NCI-H1092 treated with DMSO at 0.1 percent for 48 hours (cell line): ENCODE measurements around the gene ORC2.
"Not testable (repeated sequence)": the region's sequence is repeated elsewhere in the genome, so short reads cannot be mapped to it uniquely, and the experiment has no call there.

Experiments
- DNase-seq: peaks from one replicate; lab custom pipeline; 2025; lab: John Stamatoyannopoulos, UW

ORC2 gene

GRCh38 chr2:200930947-200931626 lies 32.4 kb downstream of the ORC2 start:
- no peak for DNase-seq

- no peak for DNase-seq
Measured at GRCh38 chr2:200929334-200930249, 33.9 kb downstream of the ORC2 start.

GRCh38 chr2:200922439-200922838 lies 41.0 kb downstream of the ORC2 start:
- DNase-seq, result no peak

- DNase-seq, result no peak
Measured at GRCh38 chr2:200913654-200914053, 49.8 kb downstream of the ORC2 start.

- DNase-seq, result no peak
Measured at GRCh38 chr2:200909958-200910357, 53.5 kb downstream of the ORC2 start.

GRCh38 chr2:200905618-200906296 lies 57.7 kb downstream of the ORC2 start:
- peak; percentile 29 for DNase-seq

GRCh38 chr2:200901459-200902072 lies 61.9 kb downstream of the ORC2 start:
- DNase-seq, result peak; percentile 58

- DNase-seq, result no peak
Measured at GRCh38 chr2:200899482-200899881, 64.0 kb downstream of the ORC2 start.

- DNase-seq, result peak; percentile 93
Measured at GRCh38 chr2:200888704-200889625, 74.5 kb downstream of the ORC2 start, which contains the start of the genes NIF3L1 and PPIL3. TSS of gene NIF3L1 (plus strand) at chr2:200889371. CDS start at chr2:200891944, 2,573 bp downstream. TSS of gene PPIL3 (minus strand) at chr2:200889077. CDS start at chr2:200887615, 1,462 bp downstream.

- not testable (repeated sequence) for DNase-seq
Measured at GRCh38 chr2:200881715-200882249, 81.7 kb downstream of the ORC2 start.

GRCh38 chr2:200878289-200878880 lies 85.1 kb downstream of the ORC2 start:
- no peak for DNase-seq

- DNase-seq, result no peak
Measured at GRCh38 chr2:200877443-200877842, 86.0 kb downstream of the ORC2 start.

- no peak for DNase-seq
Measured at GRCh38 chr2:200873560-200873959, 89.9 kb downstream of the ORC2 start.

- no peak for DNase-seq
Measured at GRCh38 chr2:200871151-200871550, 92.3 kb downstream of the ORC2 start.

GRCh38 chr2:200869014-200869413 lies 94.4 kb downstream of the ORC2 start:
- no peak for DNase-seq

GRCh38 chr2:200864176-200865034 lies 99.1 kb downstream of the ORC2 start, which contains the start of gene CLK1:
TSS of gene CLK1 (minus strand) at chr2:200864658. CDS start at chr2:200861862, 2,796 bp downstream.
- peak; percentile 79 for DNase-seq

- peak; percentile 13 for DNase-seq
Measured at GRCh38 chr2:200863782-200864175, 99.7 kb downstream of the ORC2 start.

GRCh38 chr2:200862532-200863000 lies 100.9 kb downstream of the ORC2 start:
- peak; percentile 1 for DNase-seq

- no peak for DNase-seq
Measured at GRCh38 chr2:200861617-200862155, 101.8 kb downstream of the ORC2 start.
